HUES64 (cell line): ENCODE data around the gene SPARC.
"Not testable (repeated sequence)": the region's sequence is repeated elsewhere in the genome, so short reads cannot be mapped to it uniquely, and the experiment has no call there.

Experiments used
- H3K27ac ChIP-seq: 2 replicates; pipeline ENCODE4 v1.7.0; 2013; ENCODE audit warnings: low read depth, low read length, inconsistent platforms
- H3K27me3 ChIP-seq: 2 replicates; pipeline ENCODE4 v1.6.1; 2013; ENCODE audit warnings: mild to moderate bottlenecking, low read length; ENCODE audit not compliant: insufficient read depth
- H3K36me3 ChIP-seq: 2 replicates; pipeline ENCODE4 v1.6.1; 2013; ENCODE audit warnings: mild to moderate bottlenecking, low read length; ENCODE audit not compliant: insufficient read depth
- H3K4me1 ChIP-seq: 2 replicates; pipeline ENCODE4 v1.6.1; 2013; ENCODE audit warnings: mild to moderate bottlenecking, low read length, moderate library complexity; ENCODE audit not compliant: insufficient read depth
- H3K4me3 ChIP-seq: 2 replicates; pipeline ENCODE4 v1.5.1; 2013; ENCODE audit warnings: mild to moderate bottlenecking, low read length, moderate library complexity
- H3K9ac ChIP-seq: 2 replicates; pipeline ENCODE4 v1.6.1; 2013; ENCODE audit warnings: mild to moderate bottlenecking, low read depth, low read length
- H3K9me3 ChIP-seq: 2 replicates; pipeline ENCODE4 v1.6.1; 2013; ENCODE audit warnings: low read depth, low read length; ENCODE audit not compliant: insufficient read depth
- WGBS: fragments of 150-250, 120-280 bp; methylation state at CpG from one replicate; pipeline ENCODE4 v1.1.7; 2013; ENCODE audit warnings: missing lambda C conversion rate; 5-methylcytosine and 5-hydroxymethylcytosine counted together

SPARC gene

GRCh38 chr5:151700820-151701219, 14.1 kb upstream of the SPARC start:
- H3K9ac ChIP-seq: no peak overlapping the region

GRCh38 chr5:151700296-151700695, 13.6 kb upstream of the SPARC start:
- Histone ChIP-seq H3K27me3 (no peaks in the 10 kb centered on the region), H3K9me3 (no peaks in the 10 kb centered on the region), H3K27ac (no peak overlapping the region), H3K9ac (no peak overlapping the region), H3K36me3 (no peaks in the 10 kb centered on the region), H3K4me1 (peaks cover 29% of the 10 kb centered on the region), H3K4me3 (no peak overlapping the region)
- WGBS: 92% methylated on average over 2 of the region's 2 CpGs

More at GRCh38 chr5:151700820-151701219, 14.1 kb upstream of the SPARC start:
- H3K27me3 ChIP-seq: no peaks in the 10 kb centered on the region
- no peak overlapping the region for H3K4me3 ChIP-seq
- H3K36me3 ChIP-seq: no peaks in the 10 kb centered on the region
- no peaks in the 10 kb centered on the region for H3K9me3 ChIP-seq
- no peak overlapping the region for H3K27ac ChIP-seq
- peaks cover 27% of the 10 kb centered on the region for H3K4me1 ChIP-seq

DNA sequence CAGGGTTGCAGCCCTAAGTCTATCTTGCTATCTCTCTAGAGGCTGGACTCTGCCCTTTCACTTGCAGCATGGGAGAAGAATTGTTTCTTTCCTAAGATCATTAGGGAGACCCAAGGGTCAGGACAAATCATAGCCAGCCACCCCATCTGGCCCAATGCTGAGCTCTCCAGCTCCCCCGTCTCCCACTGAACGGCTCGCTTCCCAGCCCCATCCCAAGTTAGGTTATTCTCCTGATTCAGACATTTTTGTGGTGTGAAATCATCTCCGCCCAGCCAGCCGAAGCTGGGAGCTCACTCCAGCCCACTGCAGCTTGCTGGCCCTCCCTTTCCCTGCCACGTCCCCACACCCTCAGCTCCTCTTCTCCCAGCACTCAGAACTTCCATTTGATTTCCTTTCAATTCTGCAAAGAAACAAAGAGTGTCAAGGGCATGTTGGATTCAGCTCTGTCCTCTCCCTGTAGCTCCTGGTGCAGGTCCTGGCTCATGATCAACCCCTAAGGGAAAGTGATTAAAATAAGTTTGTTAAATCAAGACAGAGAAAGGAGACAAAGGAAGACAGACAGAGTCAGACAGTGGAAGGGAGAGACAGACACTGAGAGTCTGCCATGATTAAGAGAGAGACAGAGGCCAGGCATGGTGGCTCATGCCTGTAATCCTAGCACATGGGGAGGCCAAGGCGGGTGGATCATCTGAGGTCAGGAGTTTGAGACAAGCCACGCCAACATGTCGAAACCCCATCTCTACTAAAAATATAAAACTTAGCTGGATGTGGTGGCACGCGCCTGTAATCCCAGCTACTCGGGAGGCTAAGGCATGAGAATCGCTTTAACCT, 12.6 kb upstream of the SPARC start:
- Histone ChIP-seq H3K4me3 (no peak overlapping the region), H3K4me1 (peaks cover 29% of the 10 kb centered on the region), H3K27ac (peak overlapping the region; percentile 48), H3K36me3 (no peaks in the 10 kb centered on the region), H3K27me3 (no peaks in the 10 kb centered on the region), H3K9ac (peak overlapping the region; percentile 38; the same call in 1 of the 2 replicates), H3K9me3 (no peaks in the 10 kb centered on the region)
- WGBS: 68% methylated on average over 13 of the region's 13 CpGs

DNA sequence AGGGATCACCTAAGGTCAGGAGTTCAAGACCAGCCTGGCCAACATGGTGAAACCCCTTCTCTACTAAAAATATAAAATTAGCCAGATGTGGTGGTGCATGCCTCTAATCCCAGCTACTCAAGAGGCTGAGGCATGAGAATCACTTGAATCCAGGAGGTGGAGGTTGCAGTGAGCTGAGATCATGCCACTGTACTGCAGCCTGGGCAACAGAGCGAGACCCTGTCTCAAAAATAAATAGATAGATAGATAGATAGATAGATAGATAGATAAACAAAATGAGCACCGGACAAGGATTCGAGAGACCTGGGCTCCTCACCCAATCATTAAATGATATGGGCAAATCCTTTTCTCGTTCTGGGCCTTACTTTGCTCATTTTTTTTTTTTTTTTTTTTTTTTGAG, 11.4 kb upstream of the SPARC start:
- not testable (repeated sequence) for H3K4me3 ChIP-seq, H3K36me3 ChIP-seq, H3K27me3 ChIP-seq, H3K9me3 ChIP-seq, H3K27ac ChIP-seq, H3K9ac ChIP-seq
- WGBS: 100% methylated on average over 4 of the region's 4 CpGs
- H3K4me1 ChIP-seq: peaks cover 29% of the 10 kb centered on the region

DNA sequence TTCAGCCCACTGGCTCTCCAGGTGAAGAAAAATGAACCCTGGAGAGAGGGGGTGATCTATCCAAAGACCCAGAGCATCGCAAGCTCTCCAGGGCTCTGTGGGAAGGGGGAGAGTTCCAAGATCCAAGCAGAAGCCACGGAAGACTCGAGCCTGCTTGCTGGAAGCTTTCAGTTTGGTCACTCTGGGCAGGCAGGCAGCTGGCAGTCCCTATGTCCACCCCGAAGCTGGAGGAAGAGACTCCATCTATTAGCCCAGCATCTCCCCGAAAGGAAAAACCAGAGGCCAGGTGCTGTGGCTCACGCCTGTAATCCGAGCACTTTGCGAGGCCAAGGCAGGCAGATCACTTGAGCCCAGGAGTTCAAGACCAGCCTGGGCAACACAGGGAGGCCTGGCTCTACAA, 10.7 kb upstream of the SPARC start:
- H3K4me1 ChIP-seq: peaks cover 29% of the 10 kb centered on the region
- H3K27ac ChIP-seq: no peak overlapping the region
- no peak overlapping the region for H3K4me3 ChIP-seq
- H3K36me3 ChIP-seq: no peaks in the 10 kb centered on the region
- WGBS: 77% methylated on average over 8 of the region's 8 CpGs
- no peak overlapping the region for H3K9ac ChIP-seq
- no peaks in the 10 kb centered on the region for H3K27me3 ChIP-seq
- no peaks in the 10 kb centered on the region for H3K9me3 ChIP-seq

- H3K9me3 ChIP-seq: no peaks in the 10 kb centered on the region
- WGBS: 12% methylated on average over 20 of the region's 20 CpGs
- H3K4me3 ChIP-seq: peak overlapping the region; percentile 31
- H3K27ac ChIP-seq: peak overlapping the region; percentile 3; the same call in 1 of the 2 replicates
- no peak overlapping the region for H3K9ac ChIP-seq
- H3K27me3 ChIP-seq: no peaks in the 10 kb centered on the region
- no peaks in the 10 kb centered on the region for H3K36me3 ChIP-seq
- peaks cover 29% of the 10 kb centered on the region for H3K4me1 ChIP-seq
Observed at GRCh38 chr5:151696470-151697061, 9.9 kb upstream of the SPARC start.

DNA sequence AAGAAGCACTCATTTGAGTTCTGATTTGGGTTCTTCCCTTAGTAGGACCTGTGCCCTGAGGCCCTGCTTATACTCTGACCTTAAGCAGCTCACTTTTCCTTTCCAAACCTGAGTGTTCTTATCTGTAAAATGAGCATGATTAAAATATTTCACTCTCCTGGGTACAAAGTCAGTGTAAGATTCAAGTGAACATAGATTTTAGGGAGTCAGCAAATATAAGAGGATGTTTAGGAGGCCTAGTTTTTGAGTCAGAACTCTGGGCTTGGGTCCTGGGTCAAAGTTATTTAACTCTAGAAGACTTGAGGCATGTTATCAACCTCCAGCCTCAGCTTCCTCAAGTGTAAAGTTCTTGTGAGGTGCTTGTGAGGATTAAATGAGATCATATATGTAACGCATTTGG, 8.7 kb upstream of the SPARC start:
- no peaks in the 10 kb centered on the region for H3K27me3 ChIP-seq
- WGBS: 40% methylated on average over 1 of the region's 1 CpG

DNA sequence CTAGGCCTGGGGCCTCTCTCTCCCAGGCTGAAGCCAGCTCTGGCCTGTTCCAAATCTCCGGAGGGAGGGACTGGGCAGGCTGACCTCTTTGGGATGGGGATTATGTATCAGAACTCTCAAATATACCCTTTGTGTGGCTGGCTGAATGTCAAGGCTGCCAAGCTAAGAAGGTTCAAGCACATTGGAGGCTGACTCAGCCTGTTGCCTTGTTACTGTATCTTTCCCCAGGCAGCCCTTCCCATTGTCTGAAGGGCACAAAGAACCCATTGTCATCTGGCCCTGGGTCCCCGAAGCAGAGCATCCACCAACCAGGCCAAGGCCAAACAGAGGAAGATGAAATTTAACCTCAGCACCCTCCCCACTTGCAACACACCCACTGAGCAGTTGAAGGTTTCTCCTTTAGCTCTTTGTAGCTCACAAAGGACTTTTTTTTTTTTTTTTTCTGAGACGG, 7.3 kb upstream of the SPARC start:
- H3K4me3 ChIP-seq: no peak overlapping the region
- H3K27ac ChIP-seq: no peak overlapping the region
- H3K9ac ChIP-seq: no peak overlapping the region
- H3K9me3 ChIP-seq: no peaks in the 10 kb centered on the region
- no peaks in the 10 kb centered on the region for H3K36me3 ChIP-seq
- 85% methylated on average over 3 of the region's 3 CpGs for WGBS
- H3K4me1 ChIP-seq: peaks cover 24% of the 10 kb centered on the region
- H3K27me3 ChIP-seq: no peaks in the 10 kb centered on the region

More for the DNA sequence above, 8.7 kb upstream of the SPARC start:
- Histone ChIP-seq H3K4me1 (peaks cover 29% of the 10 kb centered on the region), H3K36me3 (no peaks in the 10 kb centered on the region), H3K4me3 (no peak overlapping the region), H3K9ac (no peak overlapping the region), H3K9me3 (no peaks in the 10 kb centered on the region), H3K27ac (no peak overlapping the region)

DNA sequence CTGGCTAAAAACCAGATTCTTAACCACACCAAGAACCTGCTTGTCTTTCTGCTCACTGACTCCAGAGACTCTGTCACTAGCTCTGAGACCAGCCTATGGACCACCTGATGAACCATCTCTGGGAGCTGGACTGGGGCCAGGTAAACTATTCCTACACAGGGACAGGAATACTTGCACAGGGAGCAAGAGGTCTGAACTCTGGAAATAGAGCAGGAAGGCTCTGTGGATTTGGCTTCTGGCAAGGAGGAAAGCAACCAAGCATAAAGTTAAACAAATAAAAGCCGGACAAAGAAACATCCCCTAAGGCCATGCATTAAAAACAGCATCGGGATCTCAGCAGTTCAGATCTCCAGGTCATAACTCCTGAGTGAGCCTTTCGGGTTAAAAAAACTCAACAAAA, 5.6 kb upstream of the SPARC start:
- Histone ChIP-seq H3K27ac (no peak overlapping the region), H3K9ac (no peak overlapping the region), H3K9me3 (no peaks in the 10 kb centered on the region), H3K36me3 (no peaks in the 10 kb centered on the region), H3K4me3 (no peak overlapping the region), H3K4me1 (peaks cover 20% of the 10 kb centered on the region), H3K27me3 (no peaks in the 10 kb centered on the region)
- 95% methylated on average over 3 of the region's 3 CpGs for WGBS

DNA sequence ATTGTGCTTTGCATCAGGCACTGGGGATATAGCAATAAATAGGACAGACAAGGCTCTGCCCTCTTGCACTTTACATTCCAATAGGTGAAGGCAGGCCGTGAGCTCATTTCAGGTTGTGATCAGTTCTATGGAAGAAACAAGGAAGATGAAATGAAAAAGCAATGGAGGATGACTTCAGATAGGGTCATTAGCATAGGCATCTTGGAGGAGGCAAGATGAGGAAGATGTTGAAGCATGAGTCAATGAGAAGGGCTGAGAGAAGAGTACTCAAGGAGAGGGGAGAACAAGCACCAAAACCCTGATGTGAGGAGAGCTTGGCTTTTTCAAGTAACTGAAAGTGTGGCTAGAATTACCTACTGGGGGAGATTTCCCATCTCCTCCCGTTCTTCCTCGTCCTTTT, 5.0 kb upstream of the SPARC start:
- Histone ChIP-seq H3K4me1 (peaks cover 18% of the 10 kb centered on the region), H3K4me3 (no peak overlapping the region), H3K36me3 (no peaks in the 10 kb centered on the region), H3K9me3 (no peaks in the 10 kb centered on the region), H3K27me3 (no peaks in the 10 kb centered on the region), H3K9ac (no peak overlapping the region), H3K27ac (no peak overlapping the region)
- WGBS: 75% methylated on average over 3 of the region's 3 CpGs

- H3K4me1 ChIP-seq: peaks cover 20% of the 10 kb centered on the region
- not testable (repeated sequence) for H3K27me3 ChIP-seq, H3K4me3 ChIP-seq, H3K9me3 ChIP-seq, H3K27ac ChIP-seq, H3K9ac ChIP-seq, H3K36me3 ChIP-seq
- WGBS: 93% methylated on average over 7 of the region's 8 CpGs
Observed at GRCh38 chr5:151689591-151689990, 2.9 kb upstream of the SPARC start.
